CD4-positive, alpha-beta T cell treated with Interleukin-15 for 4 hours (primary cell): Measurements from ENCODE around the gene CAMK1G.
A peak's percentile ranks its signal among the peaks of the same experiment; 100 is the strongest.

ENCODE experiments used
- DNase-seq: peaks from one replicate; pipeline ENCODE4 v3.0.0-alpha.2; 2020; ENCODE audit warnings: low spot score

CAMK1G gene

DNA sequence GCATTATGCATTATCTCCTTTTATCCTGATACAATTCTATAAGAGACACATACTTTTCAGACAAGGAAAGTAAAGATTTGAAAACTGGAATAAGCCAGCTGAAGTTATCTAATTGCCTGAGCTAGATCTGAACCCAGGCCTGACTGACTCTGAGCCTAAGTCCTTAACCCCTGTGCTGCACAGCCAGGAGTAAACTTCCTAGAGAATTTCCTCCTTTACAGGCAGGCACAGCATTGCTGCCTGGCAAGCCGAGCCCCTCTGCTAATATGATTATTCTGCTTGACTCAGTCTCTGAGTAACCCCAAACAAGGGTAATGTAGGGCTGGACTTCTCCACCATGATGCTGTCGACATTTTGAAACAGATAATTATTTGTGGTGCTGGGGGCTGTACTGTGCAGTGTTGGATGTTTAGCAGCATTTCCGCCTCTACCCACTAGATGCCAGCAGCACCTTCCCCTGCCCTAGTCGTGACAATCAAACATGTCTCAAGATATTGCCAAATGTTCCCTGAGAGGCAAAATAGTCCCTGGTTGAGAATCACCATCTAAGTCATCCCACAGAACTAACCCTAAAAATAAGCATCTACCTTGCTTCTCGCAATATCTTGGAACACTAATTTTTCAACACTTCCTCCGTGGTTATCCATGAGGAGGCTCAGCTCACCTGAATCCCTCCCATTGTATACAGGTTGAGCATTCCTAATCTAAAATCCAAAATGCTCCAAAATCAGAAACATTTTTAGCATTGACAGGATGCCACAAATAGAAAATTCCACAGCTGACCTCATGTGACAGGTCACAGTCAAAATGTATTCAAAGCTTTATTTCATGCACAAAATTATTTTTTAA is 18.5 kb downstream of the CAMK1G start:
- DNase-seq, result peak; percentile 30

DNA sequence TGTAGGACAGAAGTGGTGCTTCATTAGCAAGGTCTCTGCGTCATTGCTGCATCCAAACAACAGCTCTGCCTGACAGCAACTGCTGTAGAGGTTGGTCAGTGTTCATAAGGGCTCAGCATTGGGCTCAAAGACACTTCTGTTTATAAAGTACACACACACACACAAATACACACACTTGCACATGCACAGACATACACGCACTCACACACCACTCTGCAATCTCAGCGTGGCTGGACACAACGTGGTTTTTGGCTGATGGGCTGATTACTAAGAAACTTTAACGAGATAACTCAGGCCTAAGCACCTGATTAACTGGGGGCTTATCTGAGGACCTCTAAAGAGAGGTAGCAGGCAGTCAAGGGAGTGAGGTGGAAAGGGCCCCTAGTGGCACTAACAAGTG is 20.4 kb downstream of the CAMK1G start:
- no peak for DNase-seq

DNA sequence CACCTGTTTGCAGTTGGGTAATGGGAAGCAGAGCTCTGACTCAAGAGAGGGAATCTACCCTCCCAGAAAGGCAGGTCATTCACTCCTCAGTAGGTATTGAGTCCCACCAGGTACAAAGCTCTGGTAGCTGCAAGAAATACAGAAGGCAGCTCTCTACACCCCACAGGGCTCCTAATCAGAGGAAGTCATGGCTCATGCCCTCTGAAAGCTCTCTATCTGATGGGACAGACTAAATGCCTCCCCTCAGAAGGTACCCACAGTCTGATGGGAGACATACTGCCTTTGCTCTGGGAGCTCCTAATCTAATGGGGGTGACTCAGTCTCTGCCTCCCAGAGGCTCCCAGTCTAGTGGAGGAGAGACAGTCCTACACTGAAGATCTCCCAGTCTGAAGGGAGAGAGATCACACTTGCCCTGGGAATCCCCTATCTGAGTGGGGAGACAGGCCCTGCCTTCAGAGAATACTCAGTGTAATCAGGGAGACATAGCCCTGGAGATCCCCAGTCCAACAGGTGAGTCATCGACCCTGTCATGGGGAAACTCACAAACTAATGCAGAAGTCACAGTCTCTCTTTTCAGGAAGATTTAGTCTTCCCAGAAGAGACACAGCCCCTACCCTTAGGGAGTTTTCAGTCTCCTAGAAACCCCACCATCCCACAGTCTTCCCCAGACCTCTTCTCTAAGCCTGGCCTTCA is 23.7 kb downstream of the CAMK1G start:
- no peak for DNase-seq

DNA sequence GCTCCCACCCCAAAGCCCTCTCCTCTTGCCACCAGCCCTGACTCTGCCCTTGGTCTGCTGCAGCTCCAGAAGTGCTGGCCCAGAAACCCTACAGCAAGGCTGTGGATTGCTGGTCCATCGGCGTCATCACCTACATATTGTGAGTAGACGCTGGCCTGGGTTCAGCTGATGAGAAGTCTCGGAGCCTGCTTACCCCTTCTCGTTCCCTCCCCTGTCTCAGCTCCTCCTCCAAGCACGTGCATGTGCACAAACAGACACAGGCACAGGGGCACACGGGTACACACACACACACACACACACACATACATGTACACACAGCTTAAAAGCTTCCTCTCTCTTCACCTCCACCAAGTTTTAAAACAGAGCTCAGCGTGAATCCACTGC is 24.3 kb downstream of the CAMK1G start:
- no peak for DNase-seq

DNA sequence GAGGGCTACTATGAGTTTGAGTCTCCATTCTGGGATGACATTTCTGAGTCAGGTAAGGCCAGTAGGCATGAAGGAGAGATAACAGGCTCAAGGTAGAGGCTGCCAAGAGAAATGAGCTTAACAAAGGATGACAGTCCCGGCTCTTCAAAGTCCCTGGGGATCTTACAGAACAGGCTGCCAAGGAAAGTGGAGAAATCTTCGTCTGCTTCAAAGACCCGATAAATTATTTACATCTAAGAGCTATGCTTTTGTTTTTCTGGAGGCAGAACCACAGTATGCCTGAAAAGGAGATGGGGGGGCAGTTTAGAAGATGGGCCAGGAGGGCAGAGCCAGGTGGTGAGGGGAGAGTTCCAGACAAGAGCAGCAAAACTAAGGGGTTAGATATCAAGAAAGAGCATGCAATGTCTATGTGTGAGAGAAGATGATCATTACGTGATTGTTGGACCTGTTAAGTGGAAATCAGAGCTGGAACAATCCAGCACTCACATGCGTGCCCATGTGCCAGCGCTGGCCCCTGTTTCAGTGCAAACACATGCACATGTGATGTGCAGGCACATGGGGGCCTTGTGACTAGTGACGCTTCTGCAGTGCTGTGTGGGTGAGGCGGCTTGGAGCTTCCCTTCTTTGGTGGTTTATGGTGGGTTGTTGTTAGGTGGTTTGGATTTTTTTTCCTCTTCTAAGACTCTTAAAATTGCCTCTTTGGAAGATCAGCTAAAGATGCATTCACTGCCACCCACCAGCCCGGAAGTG is 25.7 kb downstream of the CAMK1G start:
- DNase-seq, result no peak

DNA sequence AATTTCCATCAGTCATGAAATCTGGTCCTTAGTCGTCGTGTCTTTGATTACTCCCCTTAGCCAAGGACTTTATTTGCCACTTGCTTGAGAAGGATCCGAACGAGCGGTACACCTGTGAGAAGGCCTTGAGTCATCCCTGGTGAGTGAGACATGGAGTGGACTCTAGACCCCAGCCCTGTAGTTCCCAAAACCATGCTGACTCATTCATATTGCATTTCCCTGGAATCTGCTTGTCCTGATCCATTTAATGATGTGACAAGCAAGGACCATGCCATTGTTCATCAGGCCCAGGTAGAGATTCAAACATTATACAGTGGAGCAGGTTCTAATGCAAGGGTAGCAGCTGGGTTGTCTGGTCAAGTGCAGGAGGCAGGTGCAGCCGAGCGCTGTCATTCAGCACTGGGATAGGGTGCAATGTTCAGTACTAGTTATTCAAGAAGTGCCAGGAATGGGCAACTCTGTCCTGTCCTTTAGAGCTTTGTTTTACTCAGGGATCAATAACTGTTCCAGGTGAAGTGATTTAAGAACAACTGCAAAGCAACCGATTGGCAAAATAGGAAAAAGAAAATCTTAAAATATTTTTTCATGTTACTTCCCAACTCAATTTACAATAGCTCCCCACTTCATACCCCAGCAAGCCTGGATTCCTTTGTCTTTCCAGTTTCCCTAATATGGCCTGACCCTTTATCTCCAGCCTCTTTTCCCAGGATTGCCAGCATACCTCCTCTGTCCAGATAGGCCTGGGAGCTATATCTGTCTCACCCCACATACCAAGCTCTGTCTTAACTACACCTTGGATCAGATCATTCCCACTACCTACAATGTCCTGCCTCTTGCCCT is 26.5 kb downstream of the CAMK1G start:
- no peak for DNase-seq

DNA sequence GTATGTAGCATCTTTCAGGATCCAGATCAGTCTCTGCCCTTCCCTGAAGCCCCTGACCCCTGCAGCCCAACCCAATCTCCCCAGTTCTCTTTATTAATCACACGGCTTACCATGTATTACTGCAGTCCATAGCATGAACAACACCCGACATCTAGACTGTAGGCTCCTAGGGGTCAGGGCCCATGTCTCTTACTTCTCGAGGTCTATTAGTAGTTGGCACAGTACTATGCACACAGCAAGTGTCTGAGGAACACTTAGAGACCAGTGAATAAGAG is 27.1 kb downstream of the CAMK1G start:
- DNase-seq, result no peak

DNA sequence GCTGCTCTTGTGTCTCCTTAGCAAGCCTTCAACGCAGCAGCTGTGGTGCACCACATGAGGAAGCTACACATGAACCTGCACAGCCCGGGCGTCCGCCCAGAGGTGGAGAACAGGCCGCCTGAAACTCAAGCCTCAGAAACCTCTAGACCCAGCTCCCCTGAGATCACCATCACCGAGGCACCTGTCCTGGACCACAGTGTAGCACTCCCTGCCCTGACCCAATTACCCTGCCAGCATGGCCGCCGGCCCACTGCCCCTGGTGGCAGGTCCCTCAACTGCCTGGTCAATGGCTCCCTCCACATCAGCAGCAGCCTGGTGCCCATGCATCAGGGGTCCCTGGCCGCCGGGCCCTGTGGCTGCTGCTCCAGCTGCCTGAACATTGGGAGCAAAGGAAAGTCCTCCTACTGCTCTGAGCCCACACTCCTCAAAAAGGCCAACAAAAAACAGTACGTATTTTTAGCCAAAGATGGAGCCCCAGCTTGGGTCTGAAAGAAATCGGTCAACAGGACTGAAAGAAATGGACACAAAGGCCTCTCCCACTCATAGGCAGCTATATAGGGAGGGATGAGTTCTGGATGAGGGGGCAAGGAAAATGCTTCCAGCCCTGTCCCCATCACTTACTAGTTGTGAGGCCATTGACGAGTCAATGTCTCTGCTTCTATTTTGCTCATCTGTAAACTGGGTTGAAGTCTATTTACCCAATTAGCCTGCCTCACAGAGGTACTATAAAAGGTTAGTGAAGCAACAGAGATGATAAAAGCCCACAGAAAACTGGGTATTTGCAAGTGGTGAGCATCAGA is 28.5 kb downstream of the CAMK1G start:
- no peak for DNase-seq

DNA sequence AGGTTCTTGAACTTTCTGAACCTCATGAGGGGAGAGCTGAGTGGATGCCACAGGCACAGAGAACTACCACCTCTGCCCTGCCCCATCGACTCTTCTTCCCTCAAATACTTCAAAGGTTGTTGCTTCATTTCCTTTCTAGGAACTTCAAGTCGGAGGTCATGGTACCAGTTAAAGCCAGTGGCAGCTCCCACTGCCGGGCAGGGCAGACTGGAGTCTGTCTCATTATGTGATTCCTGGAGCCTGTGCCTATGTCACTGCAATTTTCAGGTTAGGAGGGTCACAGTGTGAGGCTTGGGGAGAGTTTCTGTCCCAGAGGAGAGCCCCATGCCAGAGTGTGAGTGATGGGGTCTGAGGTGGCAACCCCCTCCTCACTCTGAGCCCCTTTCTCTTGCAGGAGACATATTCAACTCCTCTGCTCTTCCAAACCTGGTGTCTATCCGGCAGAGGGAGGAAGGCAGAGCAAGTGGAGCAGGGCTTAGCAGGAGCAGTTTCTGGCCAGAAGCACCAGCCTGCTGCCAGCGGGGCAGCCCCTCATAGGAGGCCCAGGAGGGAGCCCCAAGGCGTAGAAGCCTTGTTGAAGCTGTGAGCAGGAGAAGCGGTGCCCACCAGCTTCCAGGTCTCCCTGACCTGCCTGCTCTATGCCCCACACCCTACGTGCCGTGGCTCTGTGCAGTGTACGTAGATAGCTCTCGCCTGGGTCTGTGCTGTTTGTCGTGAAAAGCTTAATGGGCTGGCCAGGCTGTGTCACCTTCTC is 29.3 kb downstream of the CAMK1G start:
- no peak for DNase-seq

DNA sequence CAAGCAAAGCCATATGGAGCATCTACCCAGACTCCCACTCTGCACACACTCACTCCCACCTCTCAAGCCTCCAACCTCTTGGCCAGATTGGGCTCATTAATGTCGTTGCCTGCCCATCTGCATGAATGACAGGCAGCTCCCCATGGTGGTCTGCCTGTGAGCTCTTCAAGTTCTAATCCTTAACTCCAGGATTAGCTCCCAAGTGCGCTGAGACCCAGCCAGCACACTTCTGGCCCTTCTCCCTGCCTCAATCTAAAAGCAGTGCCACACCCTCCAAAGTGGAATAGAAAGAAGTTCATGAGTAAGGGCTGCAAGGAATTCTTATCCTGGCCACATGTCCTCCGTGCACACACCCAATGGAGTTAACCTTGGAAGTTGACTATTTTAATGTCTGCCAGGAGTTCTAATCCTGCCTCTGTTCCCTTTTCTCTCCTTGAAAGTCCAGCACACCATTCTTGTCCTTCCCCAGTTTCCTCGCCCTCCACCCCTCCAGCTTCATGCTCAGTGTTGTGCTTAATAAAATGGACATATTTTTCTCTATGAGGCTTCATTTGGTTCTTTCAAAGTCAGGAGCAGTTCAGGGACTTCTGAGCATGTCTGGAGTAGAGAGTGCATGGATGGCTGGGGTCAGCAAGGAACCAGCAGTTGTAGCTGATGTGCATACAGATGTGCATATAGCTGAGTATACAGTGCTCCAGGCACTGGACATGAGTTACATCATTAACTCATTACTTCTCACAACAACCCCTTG is 30.1 kb downstream of the CAMK1G start:
- DNase-seq, result no peak

DNA sequence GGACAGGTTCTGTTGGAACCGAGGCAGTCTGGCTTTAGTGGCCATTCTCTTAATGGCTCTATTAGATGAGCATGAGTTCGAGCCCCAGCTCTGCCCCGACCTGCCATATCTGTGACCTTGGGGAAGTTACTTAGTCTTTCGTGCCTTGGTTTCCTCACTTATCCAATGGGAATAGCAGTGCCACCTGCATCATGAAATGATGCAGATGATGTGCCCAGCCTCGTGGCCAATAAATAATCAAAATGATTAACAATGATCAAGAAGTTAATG is 30.6 kb downstream of the CAMK1G start:
- no peak for DNase-seq

DNA sequence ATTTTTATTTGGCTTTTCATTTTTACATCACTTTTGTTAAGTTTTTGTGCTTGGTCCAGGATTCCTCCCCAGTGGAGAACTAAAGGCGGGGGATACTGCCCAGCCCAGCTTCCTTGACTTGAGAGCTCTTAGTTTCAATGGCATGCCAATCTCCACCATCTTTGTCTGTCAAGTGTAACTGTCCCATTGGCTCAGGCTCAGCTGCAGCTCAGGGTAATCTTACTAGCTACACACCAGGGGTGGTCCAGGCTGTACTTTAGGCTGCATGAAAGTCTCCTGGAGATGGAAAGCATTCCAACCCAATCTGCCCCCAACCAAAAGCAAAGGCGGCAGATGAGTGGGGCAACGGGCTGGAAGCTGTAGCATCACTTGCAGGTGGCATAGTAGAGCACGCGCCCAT is 31.4 kb downstream of the CAMK1G start:
- no peak for DNase-seq

DNA sequence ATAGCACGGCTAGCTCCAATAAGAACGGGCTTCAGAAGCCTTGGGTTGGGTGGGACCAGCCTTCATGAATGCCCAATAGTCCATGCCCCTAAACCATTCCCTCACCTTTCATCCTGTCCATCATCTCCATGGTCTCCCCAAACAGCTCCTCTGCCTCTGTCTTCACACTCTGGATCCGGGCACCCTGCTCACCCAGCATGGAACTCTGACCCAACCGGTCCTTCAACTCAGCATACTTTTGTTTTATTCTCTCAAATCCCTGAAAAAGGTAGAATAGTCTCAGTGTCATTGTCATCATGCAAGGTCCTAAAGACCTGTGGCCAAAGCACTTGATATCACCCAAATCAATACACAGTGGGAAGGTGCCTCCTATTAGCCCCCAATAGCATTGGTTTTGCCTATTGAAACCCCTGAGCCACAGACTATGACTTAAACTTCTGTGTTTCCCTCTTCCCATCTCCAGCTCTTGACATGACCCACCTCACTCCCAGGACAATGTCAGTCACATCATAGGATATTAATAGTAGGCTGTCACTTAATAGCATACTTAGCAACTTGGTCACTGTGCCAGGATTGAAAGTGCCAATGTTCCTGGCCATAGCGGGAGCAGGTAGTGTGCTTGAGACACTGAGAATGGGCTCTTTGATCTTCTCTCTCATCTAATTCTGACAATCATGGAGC is 33.0 kb downstream of the CAMK1G start:
- DNase-seq, result no peak

DNA sequence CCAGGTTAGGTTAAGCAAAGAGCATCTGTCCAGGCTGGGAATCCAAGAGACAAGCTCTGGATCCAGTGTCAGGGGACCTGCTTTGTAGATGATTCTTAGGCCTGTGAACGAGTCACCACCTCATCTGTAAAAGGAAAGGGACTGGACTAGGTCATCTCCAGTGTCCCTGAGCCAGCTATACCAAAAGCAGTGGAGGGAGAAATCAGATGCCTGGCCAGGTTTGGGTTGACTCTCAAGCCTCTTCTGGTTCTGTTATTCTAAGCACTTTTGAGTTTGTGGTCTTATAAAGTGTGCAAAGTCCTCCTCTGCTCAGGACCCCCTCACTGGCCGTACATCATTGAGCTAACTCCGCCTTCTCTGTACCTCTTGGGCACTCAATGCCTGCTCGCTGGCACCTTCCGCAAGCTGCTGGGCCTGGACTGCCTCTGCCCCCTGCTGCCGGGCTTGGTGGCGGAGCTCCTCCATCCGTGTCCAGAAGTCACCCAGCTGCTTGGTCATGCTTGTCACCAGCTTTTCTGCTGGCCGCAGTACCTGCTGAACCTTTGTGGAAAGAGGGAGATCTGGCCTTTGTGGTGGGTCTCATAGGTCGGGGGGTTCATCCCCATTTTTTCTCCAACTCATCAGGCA is 33.6 kb downstream of the CAMK1G start:
- DNase-seq, result no peak

DNA sequence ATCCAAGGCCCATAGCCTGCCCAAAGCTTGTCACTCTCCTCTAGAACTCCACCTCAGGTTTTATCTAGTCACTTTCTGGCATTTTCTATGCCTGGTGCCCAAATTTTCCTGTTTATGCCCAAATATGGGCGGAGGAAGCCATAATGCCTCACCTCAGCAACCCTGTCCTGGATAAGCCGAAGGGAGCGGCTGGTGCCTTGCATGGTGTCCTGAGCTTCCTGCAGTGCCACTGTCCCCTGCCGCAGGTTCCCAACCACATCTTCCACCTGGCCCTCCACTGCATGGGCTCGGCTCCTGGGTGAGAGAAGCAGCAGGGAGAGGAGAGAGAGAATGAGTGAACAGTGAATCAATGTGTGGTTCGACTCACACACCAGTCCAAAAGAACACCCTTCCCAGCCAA is 34.2 kb downstream of the CAMK1G start:
- no peak for DNase-seq

DNA sequence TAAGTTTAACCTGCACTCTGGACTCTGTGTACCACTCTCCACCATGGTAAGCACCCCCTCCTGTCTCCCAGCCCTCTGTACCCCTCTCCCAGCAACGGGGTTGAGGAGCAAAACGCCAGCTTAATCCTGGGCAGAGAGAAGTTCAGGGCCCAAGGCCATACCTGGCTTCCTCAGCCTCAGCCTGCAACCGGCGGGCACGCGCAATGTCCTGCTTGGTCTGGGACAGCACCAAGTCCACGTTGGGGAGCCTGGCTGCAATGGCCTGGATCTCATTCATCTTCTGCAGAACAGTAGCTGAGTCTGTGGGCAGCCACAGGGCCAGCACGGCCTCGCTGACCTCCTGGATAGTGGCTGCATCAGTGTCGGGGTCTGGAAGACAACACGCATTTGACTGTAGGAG is 34.8 kb downstream of the CAMK1G start:
- DNase-seq, result no peak

DNA sequence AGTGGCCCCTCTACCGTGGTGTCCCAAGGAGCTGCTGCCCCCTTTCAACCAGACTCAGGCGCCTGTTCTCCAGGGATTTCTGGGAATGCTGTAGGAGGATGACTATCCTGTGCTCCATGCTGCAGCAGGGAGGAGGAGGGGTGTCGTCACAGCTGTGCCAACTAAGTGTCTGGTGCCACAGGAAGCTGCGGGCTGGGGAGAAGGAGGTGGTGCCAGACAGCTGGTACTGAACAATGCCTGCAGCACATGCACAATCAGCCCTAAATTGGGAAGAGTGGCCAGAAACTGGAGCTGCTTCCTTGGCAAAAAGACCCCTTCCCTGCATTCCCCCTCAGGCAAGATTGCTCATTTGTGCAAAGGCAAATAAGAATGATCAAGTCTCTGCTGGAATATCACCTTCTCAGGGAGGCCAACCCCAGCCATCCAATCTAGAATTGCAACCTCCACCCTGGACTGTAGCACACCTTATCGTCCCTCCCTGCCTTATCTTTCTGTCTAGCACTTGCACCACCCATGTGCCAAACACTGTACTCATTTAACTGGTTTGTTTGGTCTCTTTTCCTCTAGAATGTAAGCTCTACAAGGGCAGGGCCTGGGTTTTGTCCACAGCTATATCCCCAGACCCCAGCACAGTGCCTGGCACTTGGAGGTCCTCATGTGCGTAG is 35.4 kb downstream of the CAMK1G start:
- DNase-seq, result no peak

DNA sequence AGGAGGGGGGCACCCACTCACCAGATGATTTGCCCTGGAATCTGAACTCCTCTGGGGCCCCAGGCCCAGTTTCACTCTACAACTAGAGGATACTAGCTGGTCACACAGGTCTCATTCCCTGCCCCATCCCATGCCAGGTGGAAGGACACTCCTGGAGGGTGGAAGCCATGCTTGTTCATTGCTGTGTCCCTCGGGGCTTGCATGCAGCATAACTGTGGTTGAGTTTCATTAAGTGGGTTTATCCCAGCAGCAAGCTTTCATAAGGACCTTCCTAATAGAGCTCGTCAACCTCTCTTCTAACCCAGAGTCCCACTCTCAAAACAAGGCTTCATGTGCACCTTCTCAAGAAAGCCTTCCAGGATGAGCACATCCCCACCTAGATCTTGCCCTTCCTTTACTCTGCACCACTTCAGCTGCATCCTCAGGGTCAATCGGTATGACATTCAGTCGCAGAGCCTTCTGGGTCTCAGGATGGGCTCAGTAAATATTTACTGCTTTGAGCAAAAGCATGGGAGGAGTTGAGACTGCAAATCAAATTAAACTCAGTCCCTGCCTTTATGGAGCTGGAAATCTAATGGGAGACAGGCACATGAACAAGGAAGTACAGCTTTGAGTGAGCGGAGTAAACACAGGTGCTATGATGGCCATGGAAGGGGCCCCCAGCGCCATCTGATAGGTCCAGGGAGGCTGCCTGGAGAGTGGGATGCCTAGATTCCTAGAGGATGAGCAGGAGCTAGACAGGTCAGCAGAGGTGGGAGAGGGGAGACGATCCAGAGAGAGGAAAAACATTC is 36.4 kb downstream of the CAMK1G start:
- DNase-seq, result no peak
